ENCODE data around the gene ROM1. TPM values are rescaled to one million over a fixed set of nuclear protein-coding genes. Genes with fewer than 3 reads are reported as not detected.
A peak's percentile ranks its signal among the peaks of the same experiment; 100 is the strongest.

Gene ROM1
- total and polyA plus RNA-seq, 2 experiments from 2014 or later = 0.24 to 0.65 TPM

GRCh38 chr11:62611705-62612365 is 1.2 kb upstream of the ROM1 start (continued):
- TF ChIP-seq ZNF462 (CRISPR knock-in tag; IDR thresholded peaks at IDR 0.05) (no peak), REST (IDR thresholded peaks at IDR 0.05; ENCODE audit: unreplicated experiment) (no peak), ZNF114 (CRISPR knock-in tag; IDR thresholded peaks at IDR 0.05) (no peak)

GRCh38 chr11:62613291-62613778 is 278 bp downstream of the ROM1 start:
- Histone ChIP-seq H3K36me3 (ENCODE audit: insufficient read depth) (no peaks in the 10 kb centered on the region), H3K27ac (ENCODE audit: low read depth) (peak overlapping the region; percentile 69; the same call in 1 of the 2 replicates), H2AFZ (no peak overlapping the region), H3K9me2 (ENCODE audit: insufficient read depth) (no peaks in the 10 kb centered on the region), H3K79me2 (replicated peaks; ENCODE audit: insufficient read depth) (no peaks in the 10 kb centered on the region), H3F3A (replicated peaks; ENCODE audit: low read depth) (peaks cover 16% of the 10 kb centered on the region; the same call in 1 of the 2 replicates), H3K27me3 (ENCODE audit: insufficient read depth) (peaks cover 11% of the 10 kb centered on the region; the same call in 1 of the 2 replicates), H3K4me3 (peak overlapping the region; percentile 83), H3K4me2 (peak overlapping the region; percentile 73), H4K20me1 (replicated peaks; ENCODE audit: insufficient read depth) (no peaks in the 10 kb centered on the region), H3K4me1 (ENCODE audit: insufficient read depth) (peaks cover 8% of the 10 kb centered on the region; the same call in 1 of the 2 replicates)
- Mint-ChIP-seq H3K27me3 (ENCODE audit: insufficient read depth, low read depth, poor library complexity) (peaks cover 26% of the 10 kb centered on the region), H3K27ac (no peak overlapping the region), H3K9me3 (peaks cover 4% of the 10 kb centered on the region; the same call in 2 of the 3 replicates), H3K4me1 (peaks cover 32% of the 10 kb centered on the region), H3K36me3 (ENCODE audit: low read depth) (peaks cover 12% of the 10 kb centered on the region), H3K4me3 (peak overlapping the region; percentile 63)
- ATAC-seq (no peak), DNase-seq (ENCODE audit: low spot score) (no peak)
- TF ChIP-seq EZH2phosphoT487 (IDR thresholded peaks at IDR 0.05; ENCODE audit: unreplicated experiment) (no peak), ZNF462 (CRISPR knock-in tag; IDR thresholded peaks at IDR 0.05) (no peak)

Data from GM23338 (cell line).